ENCODE measurements around the gene CCR9.
"Not testable (repeated sequence)": the region's sequence is repeated elsewhere in the genome, so short reads cannot be mapped to it uniquely, and the experiment has no call there.

Gene CCR9, protein sequence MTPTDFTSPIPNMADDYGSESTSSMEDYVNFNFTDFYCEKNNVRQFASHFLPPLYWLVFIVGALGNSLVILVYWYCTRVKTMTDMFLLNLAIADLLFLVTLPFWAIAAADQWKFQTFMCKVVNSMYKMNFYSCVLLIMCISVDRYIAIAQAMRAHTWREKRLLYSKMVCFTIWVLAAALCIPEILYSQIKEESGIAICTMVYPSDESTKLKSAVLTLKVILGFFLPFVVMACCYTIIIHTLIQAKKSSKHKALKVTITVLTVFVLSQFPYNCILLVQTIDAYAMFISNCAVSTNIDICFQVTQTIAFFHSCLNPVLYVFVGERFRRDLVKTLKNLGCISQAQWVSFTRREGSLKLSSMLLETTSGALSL

DNA sequence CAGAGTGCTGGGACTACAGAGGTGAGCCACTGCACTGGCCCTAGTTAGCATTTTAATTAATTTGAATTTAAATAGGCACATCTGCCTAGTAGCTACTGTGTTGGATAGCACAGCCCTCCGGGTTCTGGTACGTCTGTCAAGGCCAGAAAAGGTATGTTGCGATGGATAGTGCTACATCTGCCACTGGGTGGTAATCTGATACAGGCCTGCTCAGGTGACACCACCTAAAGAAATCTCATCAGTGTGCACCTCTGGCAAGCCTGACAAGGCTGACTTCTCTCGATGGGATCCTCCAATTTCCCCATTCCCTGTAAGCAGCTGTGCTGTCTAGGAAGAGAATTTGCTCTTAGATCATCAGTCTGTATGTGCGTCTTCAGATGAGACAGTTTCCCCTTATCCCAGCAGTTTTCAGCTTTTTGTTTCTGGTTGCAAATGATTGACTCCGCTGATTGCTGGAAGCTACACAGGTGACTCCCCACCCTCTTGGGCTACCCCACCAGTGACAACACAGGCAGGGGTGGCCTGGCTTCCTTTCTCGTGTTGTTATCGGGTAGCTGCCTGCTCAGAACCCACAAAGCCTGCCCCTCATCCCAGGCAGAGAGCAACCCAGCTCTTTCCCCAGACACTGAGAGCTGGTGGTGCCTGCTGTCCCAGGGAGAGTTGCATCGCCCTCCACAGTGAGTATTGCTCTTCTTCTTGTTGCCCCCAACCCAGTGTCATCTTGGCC lies at the start of gene CCR9:
CCR9 (plus strand) TSS at position 565 of the 727 bp plus-strand sequence. CDS start 8,391 bp downstream, outside the sequence.
- DNase-seq = no peak

DNA sequence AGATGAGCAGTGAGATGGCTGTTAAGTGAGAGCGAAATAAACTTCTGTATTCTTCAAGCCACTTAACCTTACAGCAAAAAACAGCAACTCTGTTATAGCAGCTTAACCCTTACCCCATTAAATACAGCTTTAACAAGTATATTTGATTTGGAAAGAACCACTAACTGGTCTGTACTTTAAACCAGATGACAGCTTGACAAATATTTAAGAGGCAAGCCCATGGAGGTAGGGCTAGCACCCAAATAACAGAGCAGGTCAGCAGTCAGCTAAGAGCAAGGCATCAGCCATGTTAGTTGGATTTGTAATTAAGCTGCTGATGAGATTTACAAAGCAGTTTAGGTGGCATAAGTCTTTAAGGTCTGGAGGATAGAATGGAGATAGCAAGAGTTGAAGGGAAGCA lies 47.9 kb upstream of the CCR9 start:
- DNase-seq = no peak

DNA sequence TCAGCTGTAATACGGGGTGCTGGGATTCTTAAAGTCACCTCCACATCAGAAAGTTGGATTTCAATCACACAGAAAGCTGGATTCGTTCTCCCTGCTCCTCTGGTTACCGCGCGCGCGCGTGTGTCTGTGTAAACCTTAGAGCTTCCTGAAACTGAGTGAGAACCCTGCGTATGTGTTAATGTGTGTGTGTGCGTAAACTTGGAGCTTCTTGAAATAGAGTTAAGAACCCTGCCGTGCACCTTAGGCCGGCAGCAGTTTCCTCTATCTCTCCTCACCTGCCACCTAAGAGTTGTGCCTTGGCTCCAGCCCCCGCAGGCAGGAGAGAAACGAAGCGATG lies 45.0 kb upstream of the CCR9 start:
- DNase-seq = no peak

DNA sequence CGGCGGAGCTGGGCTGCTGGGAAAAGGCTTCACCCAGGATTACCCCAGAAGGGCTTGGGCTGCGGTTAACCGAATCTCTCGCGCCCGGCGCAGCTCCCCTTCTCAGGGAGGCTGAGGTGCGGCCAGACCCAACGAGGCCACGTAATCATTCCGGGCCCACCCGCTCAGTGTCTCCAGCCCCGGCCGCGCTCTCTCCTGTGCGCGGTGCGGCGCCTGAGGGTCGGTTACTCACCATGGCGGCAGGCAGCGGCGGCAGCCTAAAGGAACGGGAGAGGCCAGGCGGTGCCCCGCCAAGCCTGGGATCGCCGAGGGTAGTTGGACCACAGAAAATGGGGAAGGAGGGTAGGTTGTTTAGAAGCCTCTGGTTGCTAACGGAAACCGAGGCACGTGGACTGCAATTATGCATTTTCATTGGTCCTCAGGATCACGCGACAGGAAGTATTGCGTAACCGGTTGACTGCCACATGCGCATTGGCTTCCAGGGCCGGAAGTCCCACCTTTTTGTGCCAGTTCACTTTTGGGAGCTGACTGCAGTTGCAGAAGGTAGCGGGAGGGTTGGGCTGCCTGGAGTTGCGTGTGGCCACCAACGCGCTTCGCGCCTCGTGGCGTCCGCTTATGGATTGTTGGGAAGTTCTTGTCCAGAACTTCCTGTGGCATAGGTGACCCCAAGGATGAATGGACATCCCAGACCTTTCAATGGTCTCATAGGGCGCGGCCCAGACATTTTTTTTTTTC lies 44.4 kb upstream of the CCR9 start, which contains the start of gene LZTFL1:
LZTFL1 (minus strand) TSS at position 363 of the 735 bp plus-strand sequence; CDS start at position 235, 128 bp downstream.
- peak; percentile 91 for DNase-seq

DNA sequence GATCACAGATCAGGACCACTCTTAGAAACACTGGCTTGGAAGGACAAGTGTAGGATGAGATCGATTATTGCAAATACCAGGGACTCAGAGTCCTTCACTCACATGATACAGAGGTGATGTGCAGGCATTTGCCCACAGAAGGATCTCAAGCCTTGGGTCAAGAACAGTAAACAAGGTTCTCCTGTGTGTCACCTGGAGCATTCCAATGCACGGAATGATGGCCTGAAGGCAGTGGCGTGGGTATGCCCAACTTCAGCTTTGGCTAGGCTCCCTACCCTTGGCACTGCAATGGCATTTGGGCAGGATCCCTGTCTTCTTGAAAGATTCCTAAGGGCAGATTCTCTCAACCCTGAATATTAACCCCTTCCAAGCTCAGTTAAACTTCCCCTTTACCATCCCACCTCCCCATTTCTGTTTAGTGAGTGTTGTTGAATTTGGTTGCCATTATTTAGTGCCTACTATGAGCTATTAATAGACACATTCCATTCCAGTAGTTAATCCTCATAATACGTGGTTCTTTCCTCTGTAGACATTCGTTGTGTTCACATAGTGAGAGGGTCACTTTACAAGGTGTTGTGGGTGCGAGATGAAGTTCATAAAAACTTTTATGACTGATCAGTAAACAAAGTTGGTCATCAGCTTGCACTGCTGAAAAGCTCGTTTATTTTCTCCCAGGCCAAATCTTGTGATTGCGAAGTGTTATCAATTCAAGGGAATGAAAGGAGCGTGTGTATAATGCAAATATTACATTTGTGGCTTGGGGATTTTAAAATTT lies 43.3 kb upstream of the CCR9 start:
- no peak for DNase-seq

DNA sequence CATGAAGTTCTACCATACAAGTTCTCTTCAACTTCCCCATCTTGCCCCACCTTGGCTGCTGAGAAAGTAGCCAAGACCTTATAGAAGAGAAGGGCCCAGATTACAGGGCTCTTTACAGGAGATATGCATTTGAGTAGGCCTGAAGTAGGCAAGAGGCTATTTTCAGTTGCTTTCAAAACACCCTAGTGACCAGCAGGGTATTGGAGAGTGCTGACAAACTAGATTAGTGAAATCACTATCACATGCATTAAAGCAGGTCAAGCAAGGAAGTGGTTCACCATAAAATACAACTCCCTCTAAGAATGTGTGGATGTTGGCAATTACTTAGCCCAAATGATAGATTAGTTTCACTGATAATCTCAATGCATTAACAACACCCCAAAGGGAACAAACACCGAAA lies 41.7 kb upstream of the CCR9 start:
- no peak for DNase-seq

DNA sequence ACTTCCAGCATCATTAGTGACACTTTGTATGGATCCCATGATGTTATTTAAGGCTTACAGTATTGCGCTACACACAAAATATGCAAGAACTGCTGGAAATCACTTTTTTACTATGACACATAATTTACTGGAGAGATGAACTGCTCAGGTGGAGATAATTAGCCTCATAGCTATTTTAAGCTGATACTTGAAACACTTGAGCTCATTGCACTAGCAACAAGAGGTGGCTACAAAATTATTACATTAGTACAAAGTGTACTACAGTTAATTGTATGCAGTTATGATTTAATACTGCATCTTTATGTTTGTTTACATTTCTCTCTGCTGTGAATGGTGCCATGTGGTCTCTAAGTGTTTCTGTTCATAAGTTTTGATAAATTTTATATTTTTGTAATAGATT lies 38.0 kb upstream of the CCR9 start:
- no peak for DNase-seq

DNA sequence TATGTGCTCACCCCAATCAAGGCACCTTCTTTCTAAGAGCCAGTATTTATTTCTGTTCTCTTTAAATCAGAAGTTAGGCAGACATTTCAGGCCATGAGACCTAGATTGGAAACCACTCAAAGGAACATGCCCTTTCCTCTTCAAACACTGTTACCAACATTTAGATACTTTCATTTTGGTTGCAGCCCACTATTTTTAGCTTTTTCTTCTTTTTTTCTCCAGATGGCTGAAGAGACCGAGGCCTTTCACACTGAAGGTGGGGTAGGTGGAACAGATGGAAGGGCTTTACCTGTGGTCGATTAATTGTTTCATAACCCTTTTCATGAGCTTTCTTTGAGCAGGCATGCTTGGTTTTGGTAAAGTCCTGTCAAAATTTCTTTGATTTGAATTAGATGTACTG lies 33.5 kb upstream of the CCR9 start:
- DNase-seq = no peak

DNA sequence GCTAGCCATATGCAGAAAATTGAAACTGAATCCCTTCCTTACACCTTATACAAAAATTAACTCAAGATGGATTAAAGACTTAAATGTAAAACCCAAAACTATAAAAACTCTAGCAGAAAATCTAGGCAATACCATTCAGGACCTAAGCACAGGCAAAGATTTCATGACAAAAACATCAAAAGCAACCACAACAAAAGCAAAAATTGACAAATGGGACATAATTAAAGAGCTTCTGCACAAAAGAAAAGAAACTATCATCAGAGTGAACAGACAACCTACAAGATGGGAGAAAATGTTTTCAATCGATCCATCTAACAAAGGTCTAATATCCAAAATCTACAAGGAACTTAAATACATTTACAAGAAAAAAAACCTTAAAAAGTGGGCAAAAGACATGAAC lies 30.0 kb upstream of the CCR9 start:
- DNase-seq = not testable (repeated sequence)

DNA sequence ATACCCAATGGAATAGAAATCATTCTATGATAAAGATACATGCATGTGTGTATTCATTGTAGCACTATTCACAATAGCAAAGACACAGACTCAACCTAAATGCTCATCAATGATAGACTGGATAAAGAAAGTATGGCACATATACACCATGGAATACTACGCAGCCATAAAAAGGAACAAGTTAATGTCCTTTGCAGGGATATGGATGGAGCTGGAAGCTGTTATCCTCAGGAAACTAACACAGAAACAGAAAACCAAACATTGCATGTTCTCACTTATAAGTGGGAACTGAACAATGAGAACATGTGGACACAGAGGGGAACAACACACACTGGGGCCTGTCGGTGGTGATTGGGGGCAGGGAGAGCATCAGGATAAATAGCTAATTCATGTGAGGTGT lies 29.3 kb upstream of the CCR9 start:
- not testable (repeated sequence) for DNase-seq

DNA sequence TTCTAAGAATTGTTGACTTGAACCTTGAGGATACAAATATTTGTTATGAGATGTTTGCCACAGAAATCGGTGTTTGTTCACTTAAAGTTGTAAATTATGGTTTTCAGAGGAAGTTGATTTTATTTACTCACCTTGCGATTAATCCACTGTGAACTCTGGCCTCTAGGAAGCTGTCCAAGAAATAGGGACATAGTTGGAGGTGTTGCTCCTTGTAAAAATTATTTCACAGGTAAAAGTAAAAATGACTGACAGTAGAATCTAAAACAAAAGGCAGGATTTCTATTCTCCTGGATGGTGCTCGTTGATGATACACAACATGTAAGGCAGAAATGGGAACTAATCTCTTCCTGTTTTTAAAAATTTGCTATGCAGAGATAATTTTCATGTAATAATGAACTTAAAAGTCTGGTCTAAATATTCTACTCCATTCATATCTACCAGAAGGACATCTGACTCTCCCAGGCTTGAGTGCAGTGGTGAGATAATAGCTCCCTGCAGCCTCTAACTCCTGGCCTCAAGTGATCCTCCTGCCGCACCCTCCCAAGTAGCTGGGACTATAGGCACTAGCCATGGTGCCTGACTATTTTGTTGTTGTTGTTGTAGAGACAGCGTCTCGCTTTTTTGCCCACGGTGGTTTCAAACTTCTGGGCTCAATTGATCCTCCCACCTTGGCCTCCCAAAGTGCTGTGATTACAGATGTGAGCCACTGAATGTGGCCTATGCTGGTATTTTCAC lies 27.4 kb upstream of the CCR9 start:
- no peak for DNase-seq

DNA sequence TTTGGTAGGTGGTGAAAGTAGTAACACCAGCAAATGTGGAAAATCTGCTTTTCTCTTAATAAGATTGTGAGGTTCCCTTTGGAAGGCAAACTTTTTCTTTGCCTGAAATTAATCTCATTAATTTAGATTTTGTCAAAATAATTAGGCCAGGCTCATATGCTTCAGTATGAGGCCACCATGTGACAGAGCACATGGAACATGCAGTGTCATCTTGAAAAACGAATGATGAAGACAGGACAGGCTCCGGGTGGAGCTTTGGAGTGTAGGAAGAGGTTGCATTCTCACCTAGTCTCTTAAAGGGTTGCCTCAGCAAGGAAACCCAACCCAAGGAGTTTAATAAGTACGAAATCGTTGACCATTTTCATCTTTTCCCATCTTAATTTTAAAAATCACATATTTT lies 25.9 kb upstream of the CCR9 start:
- no peak for DNase-seq

DNA sequence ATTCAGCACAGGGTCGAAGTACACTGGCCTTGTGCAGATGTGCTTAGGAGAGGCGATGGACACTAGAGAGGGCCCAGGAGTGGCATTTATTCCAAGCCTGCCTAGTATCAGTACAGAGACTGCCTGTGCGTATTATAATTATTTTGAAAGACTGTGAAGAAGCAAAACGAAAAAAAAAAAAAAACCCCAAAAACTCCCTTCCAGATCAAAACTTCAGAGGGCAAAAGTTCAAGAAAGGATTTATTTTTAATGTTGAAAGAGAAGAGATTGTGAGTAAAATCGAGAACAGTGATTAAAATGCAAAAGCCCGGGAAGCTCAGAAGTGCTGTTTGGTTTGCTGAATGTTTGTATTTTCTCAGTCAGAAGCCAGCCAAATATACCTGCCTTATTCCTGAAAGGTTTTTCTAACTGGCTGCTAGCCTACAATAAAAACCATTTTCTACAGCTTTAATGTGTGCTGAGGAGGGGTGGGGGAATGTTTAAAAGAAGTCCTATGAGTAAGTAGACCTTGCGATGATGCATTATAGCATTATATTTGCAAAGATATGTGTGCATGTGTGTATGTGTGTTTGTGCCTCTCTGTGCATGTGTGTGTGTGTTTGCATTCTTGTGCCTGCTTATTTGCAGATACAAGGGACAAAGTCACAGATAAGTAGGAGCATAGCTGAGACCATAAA lies 25.2 kb upstream of the CCR9 start:
- DNase-seq = no peak

DNA sequence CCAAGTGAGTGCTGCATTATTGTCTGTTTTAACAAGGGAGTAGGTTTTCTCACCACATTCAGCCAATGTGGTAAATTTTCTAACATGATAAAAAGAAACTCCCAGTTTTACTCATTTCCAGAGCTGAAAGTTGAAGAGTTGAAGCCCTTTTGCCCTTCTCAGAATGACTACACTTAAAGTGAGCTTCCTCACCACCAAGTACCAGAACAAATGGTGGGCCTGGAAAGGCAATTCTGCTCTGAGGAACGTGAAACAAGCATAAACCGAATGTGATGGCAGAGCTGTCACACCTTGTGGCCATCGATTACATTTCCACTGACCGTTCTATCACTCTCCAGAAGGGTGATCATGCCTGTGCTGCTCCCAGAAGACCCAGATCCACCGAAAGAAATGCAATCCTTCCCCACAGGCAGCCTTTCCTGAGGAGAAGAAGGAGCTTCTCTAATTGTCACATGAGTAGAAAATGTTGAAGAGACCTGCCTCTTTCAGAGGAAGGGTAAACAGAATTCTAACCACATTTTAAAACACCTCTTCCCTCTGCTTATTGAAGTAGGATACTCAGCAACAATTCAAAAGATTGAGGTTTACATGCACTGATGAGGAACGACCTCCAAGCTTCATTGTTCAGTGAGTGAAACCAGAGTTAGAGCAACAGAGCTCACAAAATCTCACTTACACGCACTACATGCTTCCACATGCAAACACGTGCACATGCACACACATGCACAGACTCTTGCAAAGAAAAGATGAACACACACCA lies 21.4 kb upstream of the CCR9 start:
- peak; percentile 37 for DNase-seq

DNA sequence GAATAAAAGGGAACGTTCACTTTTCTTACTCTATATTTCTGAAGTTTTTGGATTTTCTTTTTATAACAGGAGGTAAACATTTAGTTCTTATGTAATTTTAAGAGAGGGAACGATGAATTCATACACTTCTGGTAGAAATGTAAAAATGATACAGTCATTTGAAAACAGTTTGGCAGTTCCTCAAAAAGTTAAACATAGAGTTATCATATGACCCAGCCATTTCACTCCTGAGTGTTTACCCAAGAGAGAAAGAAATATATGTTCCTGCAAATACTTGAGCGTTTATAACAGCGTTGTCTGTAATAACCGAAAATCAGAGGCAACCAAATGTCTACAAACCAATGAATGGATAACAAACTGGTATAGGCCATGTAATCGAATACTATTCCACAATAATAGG lies 20.8 kb upstream of the CCR9 start:
- DNase-seq = no peak

DNA sequence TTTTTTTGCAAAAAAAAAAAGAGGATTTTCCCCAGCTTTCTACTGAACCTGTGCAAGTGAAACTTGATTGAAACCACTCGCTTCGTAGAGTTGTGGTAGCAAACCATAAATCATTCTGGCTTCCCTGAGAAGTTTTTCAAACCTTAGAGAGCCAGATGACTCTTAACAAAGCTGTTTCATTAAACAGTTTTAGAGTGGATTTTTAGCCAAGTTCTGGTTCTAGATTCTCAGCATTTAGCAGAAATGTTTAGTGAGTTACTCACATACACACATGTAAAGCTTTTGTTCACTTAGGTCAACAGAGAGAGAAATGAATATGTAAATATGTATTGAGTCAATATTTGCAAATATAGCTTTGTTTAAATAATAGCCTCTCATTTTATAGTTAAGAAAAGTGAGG lies 18.1 kb upstream of the CCR9 start:
- no peak for DNase-seq

DNA sequence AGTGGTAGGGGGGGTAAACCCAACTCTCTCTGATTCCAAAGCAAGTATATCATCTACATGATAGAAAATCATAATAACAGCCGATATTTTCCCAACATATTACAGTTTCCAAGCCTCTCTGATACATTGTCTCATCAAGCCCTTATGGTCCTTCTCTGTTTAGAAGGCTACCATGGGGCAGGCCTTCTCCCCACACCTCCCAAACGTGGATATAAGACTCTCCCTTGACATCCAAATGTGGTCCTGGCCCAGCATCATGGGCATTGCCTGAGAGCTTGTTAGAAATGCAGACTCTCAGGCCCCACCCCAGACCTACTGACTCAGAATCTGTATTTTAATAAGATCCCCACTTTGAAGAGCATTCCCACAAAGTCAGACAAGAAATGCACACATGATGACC lies 17.7 kb upstream of the CCR9 start:
- DNase-seq = no peak

DNA sequence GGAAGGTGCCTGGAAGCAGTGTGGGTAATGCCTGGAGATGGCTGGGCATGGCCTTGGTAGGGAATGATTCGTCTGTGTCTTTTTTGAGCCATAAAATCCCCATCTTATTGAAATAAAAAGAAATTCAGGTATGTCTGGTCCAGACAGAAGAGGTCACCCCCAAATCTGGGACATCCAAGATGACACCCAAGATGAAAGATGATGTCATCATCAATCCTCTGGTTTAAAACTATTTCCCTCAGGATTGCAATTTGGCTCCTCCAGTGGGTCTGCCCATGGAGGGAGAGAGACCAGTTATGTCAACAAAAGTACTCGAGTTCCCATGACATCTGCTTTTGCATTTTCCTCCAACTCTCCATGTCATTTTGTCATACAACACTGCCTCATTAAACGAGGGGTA lies 16.7 kb upstream of the CCR9 start:
- DNase-seq = no peak

DNA sequence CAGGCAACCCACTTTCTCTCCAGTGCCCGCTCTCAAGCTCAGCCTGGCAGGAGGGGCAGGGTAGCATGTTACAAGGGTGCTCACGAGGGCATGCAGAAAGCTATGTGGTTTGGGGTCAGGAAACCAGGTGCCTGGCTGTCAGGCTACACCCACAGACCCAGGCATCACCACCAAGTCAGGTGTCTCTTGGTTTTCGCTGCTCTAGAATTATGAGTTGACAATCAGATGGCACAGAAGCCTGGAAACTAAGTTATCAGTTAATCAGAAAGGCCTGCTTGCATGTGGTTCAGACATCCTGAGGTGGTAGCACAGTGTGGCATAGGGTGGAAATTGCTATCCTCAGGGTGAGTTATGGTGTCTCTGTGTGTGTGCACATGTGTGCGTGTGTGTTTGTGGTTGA lies 16.2 kb upstream of the CCR9 start:
- DNase-seq = peak; percentile 50

DNA sequence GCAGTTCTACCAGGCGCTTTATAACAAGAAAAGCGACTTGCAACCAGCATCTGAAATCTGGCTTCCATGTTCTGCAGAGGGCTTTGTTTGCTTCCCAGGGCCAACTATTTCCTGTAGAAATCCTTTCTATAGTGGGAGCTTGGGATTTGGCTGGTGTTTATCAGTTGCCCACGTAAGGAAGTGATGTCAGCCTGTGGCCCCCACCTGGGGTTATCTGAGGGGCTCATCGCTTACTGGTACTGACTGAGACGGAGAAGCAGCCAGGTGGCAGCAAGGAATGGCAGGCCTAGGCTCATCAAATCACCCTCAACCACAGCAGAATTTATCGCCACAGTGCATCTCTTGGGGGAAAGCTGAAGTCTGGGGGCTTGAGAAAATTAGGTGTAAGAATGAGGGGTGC lies 14.6 kb upstream of the CCR9 start:
- no peak for DNase-seq

DNA sequence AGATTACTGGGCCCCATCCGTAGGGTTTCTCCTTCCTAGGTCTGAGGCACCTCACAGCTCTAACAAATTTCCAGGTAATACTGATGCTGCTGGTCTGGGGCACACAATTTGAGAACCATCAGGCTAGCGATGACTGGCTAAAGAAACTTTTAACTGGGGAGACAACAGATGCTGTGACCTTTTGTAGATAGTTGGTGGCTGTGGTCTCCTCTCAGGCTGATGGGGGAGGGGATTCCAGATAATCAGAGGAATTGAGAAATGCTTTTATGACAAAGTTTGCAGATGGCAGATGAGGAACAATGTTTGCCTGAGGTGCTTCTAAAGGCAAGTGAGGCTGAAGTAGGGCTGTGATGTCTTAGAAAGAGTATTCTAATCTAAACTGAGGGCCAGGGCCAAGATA lies 13.8 kb upstream of the CCR9 start:
- no peak for DNase-seq

All from stimulated activated CD4-positive, alpha-beta T cell treated with anti-CD3 and anti-CD28 coated beads, Interleukin-1b, Interleukin-23, amount 100 ng/mL, for 48 hours (primary cell).